Stimulated activated CD4-positive, alpha-beta T cell treated with anti-CD3 and anti-CD28 coated beads, Interleukin-1b, Interleukin-23, amount 100 ng/mL, for 1 hour (primary cell): ENCODE data around the gene DHCR24.

Source experiments
- DNase-seq, 2 donors: peaks; one replicate each; pipeline ENCODE4 v3.0.0-alpha.2; 2020; ENCODE audit warnings: low read depth in 2 of 2

The DHCR24 gene

GRCh38 chr1:54800041-54800898, 86.7 kb downstream of the DHCR24 start:
- DNase-seq, result no peak
